Tibial nerve (tissue), 3 donors: ENCODE measurements around the gene LYRM4.

Experiments
- CTCF ChIP-seq, 5 experiments: fragments of 200-600 bp in 3 of 5; fragments of 450-650 bp in 2 of 5; sonication (generic) in 3 of 5; IDR thresholded peaks; one replicate each; pipeline ENCODE4 v1.5.1; 2016 to 2019; ENCODE audit warnings: antibody characterized with exemption in 5 of 5, mild to moderate bottlenecking in 3 of 5, moderate library complexity in 2 of 5
- POLR2A ChIP-seq, 2 donors: fragments of 450-650 bp; IDR thresholded peaks; one replicate each; pipeline ENCODE4 v1.6.1; 2017; ENCODE audit warnings: antibody characterized with exemption in 2 of 2, mild to moderate bottlenecking in 2 of 2, moderate library complexity in 2 of 2

GRCh38 chr6:5099537-5099936, 161.2 kb downstream of the LYRM4 start:
- TF ChIP-seq CTCF (IDR thresholded peaks at IDR 0.05) (no peak), POLR2A (IDR thresholded peaks at IDR 0.05) (no peak)
